NCI-H2171 treated with DMSO at 0.1 percent for 48 hours (cell line): Measurements from ENCODE around the gene GMFB.
"Not testable (repeated sequence)": the region's sequence is repeated elsewhere in the genome, so short reads cannot be mapped to it uniquely, and the experiment has no call there.

Source experiments
- DNase-seq: peaks from one replicate; lab custom pipeline; 2025; lab: John Stamatoyannopoulos, UW

Gene GMFB

GRCh38 chr14:54457609-54457996, 31.2 kb downstream of the GMFB start:
- no peak for DNase-seq

GRCh38 chr14:54456820-54457608, 31.8 kb downstream of the GMFB start:
- not testable (repeated sequence) for DNase-seq

- no peak for DNase-seq
These were observed 33.4 kb downstream of the GMFB start for GRCh38 chr14:54455363-54455762.

GRCh38 chr14:54453990-54454389, 34.8 kb downstream of the GMFB start:
- DNase-seq: not testable (repeated sequence)

- no peak for DNase-seq
These were observed 35.5 kb downstream of the GMFB start for GRCh38 chr14:54453252-54453651.

GRCh38 chr14:54451961-54452360, 36.8 kb downstream of the GMFB start:
- no peak for DNase-seq

GRCh38 chr14:54451121-54451601, 37.6 kb downstream of the GMFB start:
- no peak for DNase-seq

GRCh38 chr14:54450535-54450934, 38.2 kb downstream of the GMFB start:
- DNase-seq: no peak

- no peak for DNase-seq
These were observed 41.5 kb downstream of the GMFB start for GRCh38 chr14:54447231-54447692.

- DNase-seq: peak; percentile 92
These were observed 42.6 kb downstream of the GMFB start for GRCh38 chr14:54446161-54446693.

- no peak for DNase-seq
These were observed 44.1 kb downstream of the GMFB start for GRCh38 chr14:54444681-54445080.

- no peak for DNase-seq
These were observed 44.8 kb downstream of the GMFB start for GRCh38 chr14:54443981-54444380.

- DNase-seq: not testable (repeated sequence)
These were observed 45.8 kb downstream of the GMFB start for GRCh38 chr14:54442961-54443360.

GRCh38 chr14:54440873-54441868, 47.6 kb downstream of the GMFB start, which contains the start of gene CNIH1:
CNIH1 (minus strand) TSS chr14:54441374; CDS start chr14:54441327, 47 bp downstream.
- DNase-seq: peak; percentile 93

GRCh38 chr14:54440476-54440872, 48.3 kb downstream of the GMFB start:
- no peak for DNase-seq

- no peak for DNase-seq
These were observed 48.7 kb downstream of the GMFB start for GRCh38 chr14:54440037-54440436.

GRCh38 chr14:54438703-54439102, 50.1 kb downstream of the GMFB start:
- DNase-seq: peak; percentile 25

GRCh38 chr14:54437954-54438353, 50.8 kb downstream of the GMFB start:
- not testable (repeated sequence) for DNase-seq

- DNase-seq: no peak
These were observed 53.2 kb downstream of the GMFB start for GRCh38 chr14:54435500-54435981.

- no peak for DNase-seq
These were observed 60.3 kb downstream of the GMFB start for GRCh38 chr14:54428527-54428926.

- DNase-seq: no peak
These were observed 60.9 kb downstream of the GMFB start for GRCh38 chr14:54427871-54428270.
